CD4-positive, alpha-beta memory T cell (primary cell): ENCODE data around the gene CAD. TPM values are rescaled to one million over a fixed set of nuclear protein-coding genes. Genes with fewer than 3 reads are reported as not detected.

Experiments used
- CTCF ChIA-PET: fragments of 350-600 bp; sonication (Branson Sonifier 250); formaldehyde crosslinking; loops from one replicate; lab custom pipeline; 2021; ENCODE audit warnings: inconsistent platforms; ENCODE audit not compliant: partially characterized antibody; lab: Charles Lee
- POLR2A ChIA-PET: fragments of 350-600 bp; sonication (Branson Sonifier 250); formaldehyde crosslinking; loops from one replicate; lab custom pipeline; 2021; ENCODE audit not compliant: partially characterized antibody; lab: Charles Lee
- DNase-seq, 5 donors: peaks; one replicate each; pipeline versions ENCODE4 v3.0.0 to v3.0.0-alpha.2; 2020 to 2022; ENCODE audit warnings: mixed read lengths in 1 of 5
- H3K27ac ChIP-seq: one replicate; pipeline ENCODE4 v1.7.0; 2013; ENCODE audit warnings: low read depth, low read length
- H3K27me3 ChIP-seq: 2 replicates; pipeline ENCODE4 v1.7.0; 2013; ENCODE audit warnings: mild to moderate bottlenecking, low read length, moderate library complexity; ENCODE audit not compliant: insufficient read depth
- H3K36me3 ChIP-seq: 2 replicates; pipeline ENCODE4 v1.7.0; 2013; ENCODE audit warnings: mild to moderate bottlenecking, low read length, moderate library complexity; ENCODE audit not compliant: insufficient read depth
- H3K4me1 ChIP-seq: 2 replicates; pipeline ENCODE4 v1.7.0; 2013; ENCODE audit warnings: mild to moderate bottlenecking, low read length, moderate library complexity; ENCODE audit not compliant: insufficient read depth
- H3K4me3 ChIP-seq, 2 donors: one replicate each; pipeline ENCODE4 v1.7.0; 2013; ENCODE audit warnings: low read length in 2 of 2, mild to moderate bottlenecking in 1 of 2
- H3K9me3 ChIP-seq, 2 donors: one replicate each; pipeline ENCODE4 v1.7.0; 2013; ENCODE audit warnings: low read length in 2 of 2, control low read depth in 1 of 2; ENCODE audit not compliant: control insufficient read depth in 1 of 2
- H3K27ac Mint-ChIP-seq, 7 donors: one replicate each; pipeline ENCODE4 v1.8.0; 2020 to 2021; ENCODE audit warnings: mixed read lengths in 7 of 7, mild to moderate bottlenecking in 6 of 7, inconsistent platforms in 3 of 7, moderate library complexity in 3 of 7
- H3K27me3 Mint-ChIP-seq, 2 donors: one replicate each; pipeline ENCODE4 v1.8.0; 2020 to 2021; ENCODE audit warnings: mixed read lengths in 2 of 2
- H3K36me3 Mint-ChIP-seq, 2 donors: one replicate each; pipeline ENCODE4 v1.8.0; 2020 to 2021; ENCODE audit warnings: mixed read lengths in 2 of 2, inconsistent platforms in 1 of 2, mild to moderate bottlenecking in 1 of 2
- H3K4me1 Mint-ChIP-seq, 4 donors: one replicate each; pipeline ENCODE4 v1.8.0; 2020 to 2021; ENCODE audit warnings: mixed read lengths in 4 of 4, mild to moderate bottlenecking in 1 of 4
- H3K4me3 Mint-ChIP-seq, 8 donors: one replicate each; pipeline ENCODE4 v1.8.0; 2020 to 2021; ENCODE audit warnings: mixed read lengths in 8 of 8, mild to moderate bottlenecking in 7 of 8, moderate library complexity in 6 of 8, inconsistent platforms in 3 of 8
- H3K9me3 Mint-ChIP-seq, 8 donors: one replicate each; pipeline ENCODE4 v1.8.0; 2020 to 2021; ENCODE audit warnings: mixed read lengths in 8 of 8, mild to moderate bottlenecking in 5 of 8, inconsistent platforms in 3 of 8, moderate library complexity in 1 of 8
- intact Hi-C: fragments of 100-400 bp; cut with micrococcal nuclease; formaldehyde crosslinking; loops from one replicate; pipeline ENCODE4 v1.15.1; 2023
- polyA plus RNA-seq, 2 donors: library from polyadenylated mRNA; unstranded; fragments of 300-500 nt; fragmentation: Illumina TruSeq; gene quantifications; one replicate each; pipeline ENCODE4 v1.2.3, GENCODE V29; 2021
- total RNA-seq, 2 experiments: library from RNA; stranded (reverse); gene quantifications; one replicate each; pipeline ENCODE4 v1.2.3, GENCODE V29; 2021

Gene CAD
- total and polyA plus RNA-seq, 4 experiments from 2014 or later: 11.3 to 49.3 (median 35.9) TPM

DNA sequence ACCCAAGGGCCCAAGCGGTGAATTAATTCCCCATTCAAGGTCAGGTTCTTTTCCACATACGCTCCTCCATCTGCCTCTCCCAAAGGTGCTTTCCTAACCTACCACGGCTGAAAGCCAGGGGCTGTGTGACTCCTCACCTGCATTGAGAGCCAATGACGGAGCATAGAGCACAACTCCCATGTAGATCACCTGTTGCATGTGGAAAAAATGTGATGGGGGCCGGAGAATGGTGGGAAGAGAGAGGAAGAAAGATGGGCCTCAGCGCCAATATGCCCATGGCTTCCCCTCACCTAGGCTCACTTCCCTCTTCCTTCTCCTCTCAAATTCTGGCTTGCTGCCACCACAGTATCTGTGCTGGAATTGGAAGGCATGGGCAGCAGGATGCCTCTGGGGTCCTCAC is 10.8 kb upstream of the CAD start:
- no peak overlapping the region for H3K4me3 Mint-ChIP-seq
- H3K4me1 Mint-ChIP-seq: peaks cover 18 to 27% (median 24%) of the 10 kb centered on the region in 4 donors
- intact Hi-C loops: no loop called here
- H3K4me1 ChIP-seq: peaks cover 13% of the 10 kb centered on the region
- no peak overlapping the region for H3K4me3 ChIP-seq
- DNase-seq: no peak
- H3K36me3 ChIP-seq: peaks cover 57% of the 10 kb centered on the region
- ChIA-PET CTCF (no interaction called here), POLR2A (interaction anchor here (0.9 kb wide), 1 partner anchor 28 kb away, joined by 3 read pairs; no protein-coding TSS in a partner anchor)
- no peaks in the 10 kb centered on the region for H3K9me3 ChIP-seq
- H3K27ac Mint-ChIP-seq: no peak overlapping the region
- no peaks in the 10 kb centered on the region for H3K27me3 ChIP-seq
- no peaks in the 10 kb centered on the region for H3K9me3 Mint-ChIP-seq
- no peaks in the 10 kb centered on the region for H3K27me3 Mint-ChIP-seq
- H3K27ac ChIP-seq: no peak overlapping the region
- peaks cover 36 to 79% of the 10 kb centered on the region in 2 donors for H3K36me3 Mint-ChIP-seq

GRCh38 chr2:27208486-27209050 is 8.6 kb upstream of the CAD start:
- H3K36me3 ChIP-seq: peaks cover 41% of the 10 kb centered on the region
- no peak overlapping the region for H3K27ac Mint-ChIP-seq
- intact Hi-C loops: no loop called here
- H3K36me3 Mint-ChIP-seq: peaks cover 17 to 67% of the 10 kb centered on the region in 2 donors
- DNase-seq: no peak
- peaks cover 25% of the 10 kb centered on the region for H3K4me1 ChIP-seq
- H3K4me1 Mint-ChIP-seq: peaks cover 25 to 42% (median 34%) of the 10 kb centered on the region in 4 donors
- no peaks in the 10 kb centered on the region for H3K27me3 ChIP-seq
- no peaks in the 10 kb centered on the region for H3K27me3 Mint-ChIP-seq
- no peak overlapping the region for H3K4me3 ChIP-seq
- POLR2A ChIA-PET: no interaction called here
- CTCF ChIA-PET: interaction anchor here (1.3 kb wide), 1 partner anchor 39 kb away, joined by 3 read pairs; no protein-coding TSS in a partner anchor
- H3K9me3 ChIP-seq: no peaks in the 10 kb centered on the region
- peak overlapping the region in 1 of 8 donors; percentile 23 for H3K4me3 Mint-ChIP-seq
- no peak overlapping the region for H3K27ac ChIP-seq
- H3K9me3 Mint-ChIP-seq: no peaks in the 10 kb centered on the region

DNA sequence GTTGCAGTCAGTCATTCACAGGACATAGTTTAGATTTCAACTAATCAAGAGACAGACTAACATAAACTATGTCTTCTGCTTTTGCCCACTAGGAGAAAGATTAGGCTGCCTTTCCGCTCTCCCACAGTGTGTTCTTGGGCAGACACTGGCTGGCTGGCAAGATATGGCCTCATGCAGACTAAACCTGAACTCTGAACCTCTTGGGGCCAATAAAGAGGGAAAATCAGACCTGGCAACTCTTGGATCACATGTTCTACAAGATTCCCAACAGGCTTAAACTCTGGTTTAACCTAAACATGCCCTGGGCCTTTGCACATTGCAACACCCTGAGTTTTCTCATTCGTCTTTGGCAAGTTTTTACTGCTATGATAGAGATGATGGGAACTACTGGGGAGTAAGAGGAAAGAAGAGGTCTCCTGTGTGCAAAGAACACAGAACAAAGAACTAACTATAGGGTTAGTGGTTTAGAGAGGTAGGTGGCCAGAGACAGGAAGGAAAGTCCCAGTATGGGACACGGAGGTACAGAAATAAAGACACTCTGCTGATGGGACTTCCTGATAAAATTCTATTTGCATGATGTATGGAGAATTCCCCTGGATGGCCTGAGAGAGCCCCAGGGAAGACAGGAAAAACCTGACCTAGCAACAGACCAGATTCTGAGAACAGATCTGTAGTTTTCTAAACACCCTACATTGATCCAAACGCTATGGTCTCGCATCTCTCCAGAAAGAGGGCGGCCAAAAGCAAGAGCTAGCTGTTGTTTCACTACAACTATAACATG is 7.4 kb upstream of the CAD start:
- H3K27me3 Mint-ChIP-seq: no peaks in the 10 kb centered on the region
- ChIA-PET CTCF (interaction anchor here (1.3 kb wide), 1 partner anchor 40 kb away, joined by 3 read pairs; no protein-coding TSS in a partner anchor), POLR2A (interaction anchor here (0.7 to 2.6 kb wide), 2 partner anchors 158 to 172 kb away, joined by 3 to 12 read pairs; partner anchors contain the start of gene AGBL5)
- H3K27me3 ChIP-seq: no peaks in the 10 kb centered on the region
- H3K4me1 ChIP-seq: peaks cover 22% of the 10 kb centered on the region
- H3K9me3 Mint-ChIP-seq: no peaks in the 10 kb centered on the region
- H3K27ac Mint-ChIP-seq: peak overlapping the region in 5 of 7 donors; percentile 23 to 76 (median 53)
- intact Hi-C loops: loop anchor here (5.0 to 10.0 kb wide), 3 partner anchors 195 to 1845 kb away; partner anchors contain the start of genes NRBP1 and PPM1G
- peaks cover 31% of the 10 kb centered on the region for H3K36me3 ChIP-seq
- peaks cover 23 to 39% (median 31%) of the 10 kb centered on the region in 4 donors for H3K4me1 Mint-ChIP-seq
- no peak for DNase-seq
- H3K4me3 Mint-ChIP-seq: peak overlapping the region; percentile 25 to 77 (median 54)
- H3K9me3 ChIP-seq: no peaks in the 10 kb centered on the region
- peaks cover 16 to 55% of the 10 kb centered on the region in 2 donors for H3K36me3 Mint-ChIP-seq
- H3K4me3 ChIP-seq: no peak overlapping the region
- H3K27ac ChIP-seq: no peak overlapping the region

GRCh38 chr2:27211241-27211942 is 5.8 kb upstream of the CAD start:
- Histone ChIP-seq H3K27ac (peak overlapping the region; percentile 99), H3K27me3 (no peaks in the 10 kb centered on the region), H3K36me3 (peaks cover 24% of the 10 kb centered on the region), H3K4me1 (peaks cover 17% of the 10 kb centered on the region), H3K4me3 (peak overlapping the region; percentile 30 to 94), H3K9me3 (no peaks in the 10 kb centered on the region)
- DNase-seq: no peak
- ChIA-PET POLR2A (interaction anchor here (0.6 to 2.7 kb wide), 15 partner anchors 9 to 452 kb away, joined by 3 to 14 read pairs (median 4); partner anchors contain the start of genes AGBL5, KHK, OST4 and PREB), CTCF (interaction anchor here (0.8 kb wide), 1 partner anchor 20 kb away, joined by 4 read pairs; no protein-coding TSS in a partner anchor)
- Mint-ChIP-seq H3K4me3 (peak overlapping the region; percentile 92 to 100 (median 94)), H3K9me3 (peaks cover 0 to 2% (median 0%) of the 10 kb centered on the region in 8 donors), H3K4me1 (peaks cover 17 to 30% (median 25%) of the 10 kb centered on the region in 4 donors), H3K27ac (peak overlapping the region; percentile 91 to 97 (median 96)), H3K27me3 (no peaks in the 10 kb centered on the region), H3K36me3 (peaks cover 11 to 53% of the 10 kb centered on the region in 2 donors)
- intact Hi-C loops: loop anchor here (5.0 to 10.0 kb wide), 3 partner anchors 193 to 1847 kb away; partner anchors contain the start of genes NRBP1 and PPM1G

DNA sequence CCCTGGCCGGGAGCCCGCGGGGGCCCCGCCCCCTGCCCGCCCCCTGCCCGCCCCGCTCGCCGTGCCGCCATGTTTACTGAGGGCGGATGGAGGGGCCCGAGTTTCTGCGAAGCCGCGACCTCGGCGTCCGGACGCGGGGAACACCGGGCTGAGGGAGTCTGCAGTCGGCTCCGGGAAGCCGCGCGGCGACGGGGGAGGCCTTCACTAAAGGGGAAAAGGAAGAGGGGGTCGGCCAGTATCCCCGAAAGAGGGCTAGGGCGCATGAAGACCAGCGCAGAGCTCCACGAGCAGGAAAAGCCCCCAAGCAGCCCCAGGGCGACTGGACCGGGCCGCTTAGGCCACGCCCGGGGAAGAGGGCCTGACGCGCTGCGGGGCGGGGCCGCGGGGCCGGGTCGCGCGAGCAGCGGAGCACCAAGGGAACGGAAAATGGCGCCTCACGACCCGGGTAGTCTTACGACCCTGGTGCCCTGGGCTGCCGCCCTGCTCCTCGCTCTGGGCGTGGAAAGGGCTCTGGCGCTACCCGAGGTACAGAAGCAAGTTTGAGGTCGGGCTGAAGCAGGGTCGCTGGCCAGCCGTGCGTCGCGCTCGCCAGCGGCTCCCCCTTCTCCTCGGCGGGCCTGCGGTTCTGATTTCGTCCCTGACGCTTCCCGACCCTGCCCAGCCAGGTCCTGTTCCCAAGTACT is 5.1 kb upstream of the CAD start, which contains the start of the genes ATRAID and SLC5A6:
ATRAID (plus strand) TSS at position 99 of the 683 bp plus-strand sequence; CDS start at position 427, 328 bp downstream.
SLC5A6 (minus strand) TSS at position 326 of the 683 bp plus-strand sequence. CDS start 4,618 bp downstream, outside the sequence.
- Histone ChIP-seq H3K27me3 (no peaks in the 10 kb centered on the region), H3K36me3 (peaks cover 18% of the 10 kb centered on the region), H3K4me3 (peak within 1 kb of the TSS; percentile 71 to 94), H3K9me3 (no peaks in the 10 kb centered on the region), H3K4me1 (peaks cover 22% of the 10 kb centered on the region), H3K27ac (peak within 1 kb of the TSS; percentile 99)
- H3K36me3 Mint-ChIP-seq: peaks cover 6 to 48% of the 10 kb centered on the region in 2 donors
- DNase-seq: peak; percentile 89 to 93 (median 92)
- no peaks in the 10 kb centered on the region for H3K27me3 Mint-ChIP-seq
- CTCF ChIA-PET: no interaction called here
- intact Hi-C loops: loop anchor here (1.0 to 10.0 kb wide), 6 partner anchors 78 to 1847 kb away; partner anchors contain the start of genes EIF2B4, KHK, NRBP1 and PPM1G
- peak within 1 kb of the TSS; percentile 95 to 100 (median 100) for H3K4me3 Mint-ChIP-seq
- peak within 1 kb of the TSS; percentile 97 to 100 (median 100) for H3K27ac Mint-ChIP-seq
- POLR2A ChIA-PET: interaction anchor here (0.6 to 2.7 kb wide), 15 partner anchors 8 to 452 kb away, joined by 3 to 14 read pairs (median 4); partner anchors contain the start of genes AGBL5, KHK, OST4 and PREB
- H3K9me3 Mint-ChIP-seq: peaks cover 0 to 2% (median 0%) of the 10 kb centered on the region in 8 donors
- H3K4me1 Mint-ChIP-seq: peaks cover 23 to 37% (median 31%) of the 10 kb centered on the region in 4 donors
